GM10847 (cell line): ENCODE data around the gene FBXL2.

Experiments
- POLR2A ChIP-seq: IDR thresholded peaks from 2 replicates; pipeline ENCODE4 v1.6.1; 2011; ENCODE audit not compliant: insufficient read length; ENCODE audit errors: extremely low read depth

Gene FBXL2

GRCh38 chr3:33287672-33288282 lies 10.5 kb downstream of the FBXL2 start:
- no peak for TF ChIP-seq POLR2A

- TF ChIP-seq POLR2A = no peak
These were observed 22.3 kb downstream of the FBXL2 start for GRCh38 chr3:33299395-33300081.

DNA sequence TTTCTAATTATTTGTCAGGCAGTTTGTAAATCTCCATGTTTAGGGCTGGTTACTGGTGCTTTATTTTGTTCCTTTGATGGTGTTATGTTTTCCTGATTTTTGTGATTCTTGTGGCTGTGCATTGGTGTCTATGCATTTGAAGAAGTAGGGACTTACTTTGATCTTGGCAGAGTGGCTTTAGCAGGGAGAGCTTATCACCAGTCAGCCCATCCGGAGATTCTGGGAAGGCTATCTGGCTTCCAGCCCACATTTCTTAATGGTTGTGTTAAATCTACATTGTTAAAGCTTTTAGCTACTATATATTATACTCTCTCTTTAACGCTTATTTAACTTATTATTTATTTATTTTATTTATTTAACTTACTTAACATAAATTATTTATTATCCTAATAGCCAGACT lies 35.1 kb downstream of the FBXL2 start:
- TF ChIP-seq POLR2A = no peak

- no peak for TF ChIP-seq POLR2A
These were observed 36.1 kb downstream of the FBXL2 start for GRCh38 chr3:33313331-33313730.

DNA sequence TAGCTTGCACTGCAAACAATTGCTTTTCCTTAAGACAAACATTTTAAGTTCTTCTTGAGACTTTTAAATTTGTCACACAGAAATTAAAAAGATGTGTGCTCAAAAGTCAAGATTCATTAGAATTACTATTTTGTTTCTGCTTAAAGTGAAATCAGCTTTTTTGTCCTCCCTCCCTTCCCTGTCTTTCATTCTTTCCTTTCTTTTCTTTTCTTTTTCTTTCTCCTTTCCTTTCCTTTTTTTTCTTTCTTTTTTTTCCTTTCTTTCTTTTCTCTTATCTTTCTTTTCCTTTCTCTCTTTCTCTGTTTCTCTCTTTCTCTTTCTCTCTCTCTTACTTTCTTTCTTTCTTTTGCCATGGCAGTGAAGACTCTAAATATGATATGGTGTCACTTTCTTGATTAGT lies 37.8 kb downstream of the FBXL2 start:
- no peak for TF ChIP-seq POLR2A

DNA sequence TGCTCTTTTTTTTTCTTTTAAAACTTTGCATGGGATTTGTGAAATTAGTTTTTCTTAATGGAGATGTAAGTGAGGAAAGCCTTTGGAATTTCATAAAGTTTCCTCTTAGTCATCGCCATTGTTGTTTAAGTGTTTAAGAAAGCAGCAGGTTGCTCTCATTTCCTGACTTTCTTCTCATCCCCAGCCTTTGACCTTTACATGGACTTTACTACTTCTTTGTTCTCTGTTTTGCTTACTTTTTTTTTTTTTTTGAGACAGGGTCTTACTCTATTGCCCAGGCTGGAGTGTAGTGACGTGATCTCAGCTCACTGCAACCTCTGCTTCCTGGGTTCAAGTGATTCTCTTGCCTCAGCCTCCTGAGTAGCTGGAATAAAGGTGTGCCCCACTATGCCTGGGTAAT lies 38.6 kb downstream of the FBXL2 start:
- no peak for TF ChIP-seq POLR2A

DNA sequence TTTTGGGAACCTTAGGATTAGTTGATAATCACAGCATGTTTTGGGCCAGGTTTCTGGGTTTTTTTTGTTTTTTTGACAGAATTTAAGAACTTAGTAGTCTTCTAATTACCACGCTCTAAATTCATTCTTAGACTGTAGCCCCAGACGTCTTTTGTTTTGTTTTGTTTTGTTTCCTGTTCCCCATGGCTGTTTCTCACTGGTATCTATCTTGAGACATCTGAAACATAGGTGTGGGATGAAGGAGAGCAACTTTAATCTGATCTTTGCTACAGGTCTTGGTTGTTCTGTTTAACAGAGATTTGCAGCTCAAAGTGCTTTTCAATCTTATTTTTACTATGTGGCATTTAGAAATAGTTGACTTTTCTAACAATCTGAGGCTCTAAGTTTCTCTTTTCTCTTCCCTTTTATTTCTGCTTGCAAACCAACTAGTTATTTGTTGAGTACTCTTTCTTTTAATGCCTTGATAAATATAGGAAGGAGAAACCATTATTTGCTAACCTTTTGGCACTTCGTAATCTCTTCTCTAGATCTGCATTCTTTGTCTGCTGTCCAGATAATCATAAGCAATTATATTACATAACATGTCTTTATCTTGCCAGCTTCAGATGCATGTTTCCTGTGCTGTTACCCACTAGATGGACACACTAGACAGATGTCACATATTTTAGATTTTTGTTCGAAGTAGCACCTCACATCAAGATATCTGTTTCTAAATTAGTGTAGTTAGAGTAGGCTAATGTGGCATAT lies 40.9 kb downstream of the FBXL2 start:
- no peak for TF ChIP-seq POLR2A

DNA sequence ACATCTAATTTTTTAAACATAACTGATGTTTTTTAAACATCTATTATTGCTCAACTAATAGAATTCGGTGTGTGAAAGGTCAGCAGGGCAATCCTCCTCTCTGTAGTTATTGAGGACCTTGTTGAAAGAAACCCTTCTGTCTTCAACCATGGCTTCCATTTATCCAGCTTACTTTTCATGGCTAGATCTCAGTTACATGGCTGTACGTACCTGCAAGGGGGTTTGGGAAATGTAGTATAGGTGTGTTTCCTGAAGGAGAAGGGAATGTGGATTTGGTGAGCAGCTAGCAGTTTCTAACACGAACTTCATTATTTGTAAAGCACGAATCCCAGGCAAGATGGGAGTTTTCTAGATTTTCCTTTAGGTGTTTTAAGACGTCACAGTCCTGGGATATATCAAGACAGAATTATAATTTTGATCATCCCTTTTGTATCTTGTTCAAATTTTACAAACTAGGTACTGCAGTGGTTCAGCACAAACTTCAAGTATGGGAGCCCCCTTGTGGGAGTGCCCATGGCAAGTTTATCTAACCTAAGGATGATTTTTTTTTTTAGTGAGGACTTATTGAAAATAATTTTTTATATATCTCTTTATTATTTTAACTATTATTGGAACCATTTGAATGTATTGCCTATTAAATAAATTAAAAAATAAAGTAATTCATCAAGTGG lies 41.6 kb downstream of the FBXL2 start:
- TF ChIP-seq POLR2A = no peak

- no peak for TF ChIP-seq POLR2A
These were observed 45.2 kb downstream of the FBXL2 start for GRCh38 chr3:33322412-33322811.

GRCh38 chr3:33331414-33331813 lies 54.2 kb downstream of the FBXL2 start:
- TF ChIP-seq POLR2A = no peak

GRCh38 chr3:33334364-33334763 lies 57.1 kb downstream of the FBXL2 start:
- TF ChIP-seq POLR2A = no peak

- no peak for TF ChIP-seq POLR2A
These were observed 62.5 kb downstream of the FBXL2 start for GRCh38 chr3:33339758-33340157.

- no peak for TF ChIP-seq POLR2A
These were observed 78.4 kb downstream of the FBXL2 start for GRCh38 chr3:33355611-33356010.

- no peak for TF ChIP-seq POLR2A
These were observed 81.0 kb downstream of the FBXL2 start for GRCh38 chr3:33358172-33358781.

GRCh38 chr3:33360136-33360825 lies 83.0 kb downstream of the FBXL2 start:
- no peak for TF ChIP-seq POLR2A

GRCh38 chr3:33363113-33363800 lies 86.0 kb downstream of the FBXL2 start:
- no peak for TF ChIP-seq POLR2A
